Left lung (tissue), 10 donors: ENCODE data around the gene ASTN2. TPM values are rescaled to one million over a fixed set of nuclear protein-coding genes. Genes with fewer than 3 reads are reported as not detected.

Experiments used
- ATAC-seq: fragments of 200-7000 bp; cut with Tn5 transposase; one replicate; pipeline ENCODE4 v1.9.1; 2020; ENCODE audit warnings: moderate library complexity
- DNase-seq, 4 donors: peaks; one replicate each; pipeline ENCODE4 v3.0.0-alpha.2; 2013 to 2020
- H3K27ac ChIP-seq, 2 donors: fragments of 200-600 bp; sonication (generic) in 1 of 2; one replicate each; pipeline versions ENCODE4 v1.5.0 to v1.8.0; 2020 to 2021
- H3K27me3 ChIP-seq, 2 donors: fragments of 200-600 bp; sonication (generic) in 1 of 2; one replicate each; pipeline versions ENCODE4 v1.5.0 to v1.8.0; 2020 to 2021
- H3K36me3 ChIP-seq, 2 donors: fragments of 200-600 bp; sonication (generic) in 1 of 2; one replicate each; pipeline versions ENCODE4 v1.5.0 to v1.8.0; 2020 to 2021
- H3K4me1 ChIP-seq, 2 donors: fragments of 200-600 bp; one replicate each; pipeline ENCODE4 v1.8.0; 2021
- H3K4me3 ChIP-seq, 2 donors: fragments of 200-600 bp; sonication (generic) in 1 of 2; one replicate each; pipeline versions ENCODE4 v1.5.0 to v1.8.0; 2020 to 2021; ENCODE audit warnings: mild to moderate bottlenecking in 1 of 2
- H3K9me3 ChIP-seq, 2 donors: fragments of 200-600 bp; sonication (generic) in 1 of 2; one replicate each; pipeline versions ENCODE4 v1.5.0 to v1.8.0; 2020 to 2021
- intact Hi-C, 2 donors: fragments of 100-400 bp; cut with DNase I; formaldehyde crosslinking; loops; one replicate each; pipeline versions ENCODE4 v1.11.2 to v1.14.2; 2022
- polyA plus RNA-seq, 6 donors: library from polyadenylated mRNA; unstranded; fragments of 120-200 nt; gene quantifications; one replicate each; pipeline ENCODE4 v1.2.1, GENCODE V29; 2013; ENCODE audit not compliant: insufficient read length in 6 of 6
- total RNA-seq, 2 donors: library from RNA; stranded (reverse); fragmentation: NEBNext Ultra II Directional; extraction: Animal tissue kit (Norgen Biotek cat#: 25700); gene quantifications; one replicate each; pipeline ENCODE4 v1.2.1, GENCODE V29; 2021
- TF ChIP-seq, protein P1 (sequence below), 2 donors: fragments of 200-600 bp; sonication (generic) in 1 of 2; IDR thresholded peaks; one replicate each; pipeline versions ENCODE4 v1.5.0 to v1.8.0; 2021; ENCODE audit warnings: antibody characterized with exemption in 2 of 2
- donor health status: DM: no; HTN: yes; CAD: no.
- donor health status: DM: no; HTN: no; CAD: no.

ASTN2 gene
- total and polyA plus RNA-seq, 8 donors, result 3.1 to 5.5 (median 4.5) TPM

DNA sequence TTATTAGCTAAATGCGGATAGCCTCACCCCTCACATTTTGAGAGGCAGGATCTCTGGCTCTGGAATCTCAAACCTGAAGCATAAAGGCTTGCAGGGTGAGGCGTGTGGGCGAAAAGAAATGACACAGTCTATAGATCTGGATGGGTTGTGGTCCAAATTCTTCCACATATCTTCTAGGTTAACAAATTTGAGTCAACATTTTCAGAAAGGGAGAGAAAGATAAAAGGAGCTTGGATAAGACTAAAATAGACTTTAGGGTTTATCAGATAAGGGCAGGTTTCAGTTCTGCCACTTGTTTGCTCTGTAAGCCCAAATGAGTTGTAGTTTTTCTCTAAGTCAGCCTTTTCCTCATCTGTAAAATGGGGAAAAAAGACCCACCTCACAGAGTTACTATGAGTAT is 506.9 kb downstream of the ASTN2 start:
- Histone ChIP-seq H3K4me3 (no peak overlapping the region), H3K27ac (no peak overlapping the region), H3K27me3 (no peaks in the 10 kb centered on the region), H3K9me3 (no peaks in the 10 kb centered on the region), H3K36me3 (no peaks in the 10 kb centered on the region), H3K4me1 (no peaks in the 10 kb centered on the region)
- no peak for ATAC-seq
- DNase-seq, result no peak
- intact Hi-C loops, result no loop called here
- TF ChIP-seq, protein P1, sequence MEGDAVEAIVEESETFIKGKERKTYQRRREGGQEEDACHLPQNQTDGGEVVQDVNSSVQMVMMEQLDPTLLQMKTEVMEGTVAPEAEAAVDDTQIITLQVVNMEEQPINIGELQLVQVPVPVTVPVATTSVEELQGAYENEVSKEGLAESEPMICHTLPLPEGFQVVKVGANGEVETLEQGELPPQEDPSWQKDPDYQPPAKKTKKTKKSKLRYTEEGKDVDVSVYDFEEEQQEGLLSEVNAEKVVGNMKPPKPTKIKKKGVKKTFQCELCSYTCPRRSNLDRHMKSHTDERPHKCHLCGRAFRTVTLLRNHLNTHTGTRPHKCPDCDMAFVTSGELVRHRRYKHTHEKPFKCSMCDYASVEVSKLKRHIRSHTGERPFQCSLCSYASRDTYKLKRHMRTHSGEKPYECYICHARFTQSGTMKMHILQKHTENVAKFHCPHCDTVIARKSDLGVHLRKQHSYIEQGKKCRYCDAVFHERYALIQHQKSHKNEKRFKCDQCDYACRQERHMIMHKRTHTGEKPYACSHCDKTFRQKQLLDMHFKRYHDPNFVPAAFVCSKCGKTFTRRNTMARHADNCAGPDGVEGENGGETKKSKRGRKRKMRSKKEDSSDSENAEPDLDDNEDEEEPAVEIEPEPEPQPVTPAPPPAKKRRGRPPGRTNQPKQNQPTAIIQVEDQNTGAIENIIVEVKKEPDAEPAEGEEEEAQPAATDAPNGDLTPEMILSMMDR (IDR thresholded peaks at IDR 0.05), result no peak

DNA sequence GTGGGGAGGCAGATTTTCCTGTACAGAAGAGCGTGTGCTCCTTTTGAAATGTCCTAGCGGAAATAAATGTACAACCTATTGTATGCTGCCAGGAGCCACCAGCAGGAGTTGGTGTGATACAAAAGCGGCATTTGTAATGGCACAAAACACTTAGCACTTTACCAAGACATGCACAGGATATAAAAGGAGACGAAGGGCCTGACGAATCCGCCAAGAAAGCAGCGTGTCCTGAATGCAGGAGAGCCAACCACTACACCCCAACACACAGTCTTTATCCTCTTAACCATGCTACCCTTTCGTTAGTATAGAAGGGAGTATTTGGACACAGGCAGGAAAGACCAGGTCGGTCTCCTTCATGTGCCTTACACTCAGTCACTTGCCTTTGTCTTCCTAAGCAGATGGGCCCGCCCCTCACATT is 509.7 kb downstream of the ASTN2 start:
- no peak for ATAC-seq
- H3K9me3 ChIP-seq, result peaks cover 0 to 7% of the 10 kb centered on the region in 2 donors
- no peaks in the 10 kb centered on the region for H3K36me3 ChIP-seq
- intact Hi-C loops, result no loop called here
- no peak for DNase-seq
- no peak overlapping the region for H3K27ac ChIP-seq
- H3K27me3 ChIP-seq, result no peaks in the 10 kb centered on the region
- TF ChIP-seq, protein P1 (IDR thresholded peaks at IDR 0.05), result no peak
- no peak overlapping the region for H3K4me3 ChIP-seq
- no peaks in the 10 kb centered on the region for H3K4me1 ChIP-seq

DNA sequence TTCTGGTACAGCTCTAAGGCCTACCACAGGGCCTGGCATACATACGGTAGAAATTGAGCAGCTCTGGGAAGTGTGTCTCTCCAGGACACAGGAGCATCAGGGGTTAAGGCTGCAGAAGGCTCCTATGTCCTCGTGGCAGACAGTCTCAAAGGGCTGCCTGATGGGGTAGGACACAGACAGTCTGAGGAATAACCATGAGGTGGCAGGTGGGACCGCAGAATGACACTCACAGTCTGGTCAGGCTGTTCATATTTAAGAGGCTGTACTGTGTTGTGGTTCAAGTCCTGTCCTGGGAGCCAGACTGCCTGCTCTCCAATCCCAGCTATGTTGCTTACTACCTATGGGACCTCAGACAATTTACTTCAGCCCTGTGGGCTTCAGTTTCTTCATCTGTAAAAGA is 510.7 kb downstream of the ASTN2 start:
- DNase-seq (no peak), ATAC-seq (no peak)
- Histone ChIP-seq H3K4me1 (no peaks in the 10 kb centered on the region), H3K4me3 (no peak overlapping the region), H3K27me3 (no peaks in the 10 kb centered on the region), H3K36me3 (no peaks in the 10 kb centered on the region), H3K9me3 (peaks cover 0 to 16% of the 10 kb centered on the region in 2 donors), H3K27ac (no peak overlapping the region)
- intact Hi-C loops, result no loop called here
- TF ChIP-seq, protein P1 (IDR thresholded peaks at IDR 0.05), result no peak

DNA sequence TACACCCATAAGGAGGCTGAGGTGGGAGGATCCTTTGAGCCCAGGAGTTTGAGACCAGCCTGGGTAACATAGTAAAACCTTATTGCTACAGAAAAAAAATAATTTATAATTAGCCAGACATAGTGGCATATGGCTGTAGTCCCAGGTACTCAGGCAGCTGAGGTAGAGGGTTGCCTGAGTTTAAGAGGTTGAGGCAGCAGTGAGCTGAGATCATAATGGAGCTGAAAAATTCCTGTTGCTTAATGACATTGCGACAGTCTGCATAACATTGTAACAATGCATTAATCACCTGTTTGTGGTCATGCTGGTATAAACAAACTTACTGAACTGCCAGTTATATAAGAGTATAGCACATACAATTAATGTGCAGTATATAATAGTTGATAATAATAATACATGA is 513.6 kb downstream of the ASTN2 start:
- intact Hi-C loops, result no loop called here
- ATAC-seq (no peak), DNase-seq (no peak)
- Histone ChIP-seq H3K9me3 (peaks cover 0 to 16% of the 10 kb centered on the region in 2 donors), H3K36me3 (no peaks in the 10 kb centered on the region), H3K27me3 (no peaks in the 10 kb centered on the region), H3K4me3 (no peak overlapping the region), H3K27ac (no peak overlapping the region), H3K4me1 (no peaks in the 10 kb centered on the region)
- TF ChIP-seq, protein P1 (IDR thresholded peaks at IDR 0.05), result no peak

DNA sequence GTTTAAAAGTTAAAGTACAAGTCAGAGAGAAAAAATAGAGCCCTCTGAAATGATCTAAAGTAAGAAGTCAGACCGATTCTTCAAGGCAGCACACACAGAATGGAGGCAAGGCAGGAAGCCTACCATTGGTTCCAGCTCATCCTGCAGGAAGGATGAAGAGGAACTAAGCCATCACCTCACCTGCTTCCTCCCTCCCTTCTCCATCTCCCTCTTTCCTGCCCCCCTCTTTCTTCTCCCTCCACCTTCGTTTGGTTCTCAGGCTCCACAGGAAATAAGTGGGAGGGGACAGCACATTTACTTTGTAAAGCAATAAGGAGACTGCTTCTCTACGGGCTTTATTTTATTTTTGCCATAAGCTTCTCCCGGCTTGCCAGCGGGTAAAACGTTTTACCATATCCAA is 514.3 kb downstream of the ASTN2 start:
- TF ChIP-seq, protein P1 (IDR thresholded peaks at IDR 0.05), result no peak
- no peak for ATAC-seq
- Histone ChIP-seq H3K4me3 (no peak overlapping the region), H3K36me3 (no peaks in the 10 kb centered on the region), H3K9me3 (peaks cover 0 to 16% of the 10 kb centered on the region in 2 donors), H3K27me3 (no peaks in the 10 kb centered on the region), H3K27ac (no peak overlapping the region), H3K4me1 (no peaks in the 10 kb centered on the region)
- no peak for DNase-seq
- intact Hi-C loops, result no loop called here
